ENCODE measurements around the gene C15orf39. TPM values are rescaled to one million over a fixed set of nuclear protein-coding genes. Genes with fewer than 3 reads are reported as not detected.

C15orf39 gene
- total and polyA plus RNA-seq, 9 of the 15 experiments (the other 6 are each of a cell fraction or from before 2014, with no cell fraction given): 0.31 to 29.8 (median 4.4) TPM

DNA sequence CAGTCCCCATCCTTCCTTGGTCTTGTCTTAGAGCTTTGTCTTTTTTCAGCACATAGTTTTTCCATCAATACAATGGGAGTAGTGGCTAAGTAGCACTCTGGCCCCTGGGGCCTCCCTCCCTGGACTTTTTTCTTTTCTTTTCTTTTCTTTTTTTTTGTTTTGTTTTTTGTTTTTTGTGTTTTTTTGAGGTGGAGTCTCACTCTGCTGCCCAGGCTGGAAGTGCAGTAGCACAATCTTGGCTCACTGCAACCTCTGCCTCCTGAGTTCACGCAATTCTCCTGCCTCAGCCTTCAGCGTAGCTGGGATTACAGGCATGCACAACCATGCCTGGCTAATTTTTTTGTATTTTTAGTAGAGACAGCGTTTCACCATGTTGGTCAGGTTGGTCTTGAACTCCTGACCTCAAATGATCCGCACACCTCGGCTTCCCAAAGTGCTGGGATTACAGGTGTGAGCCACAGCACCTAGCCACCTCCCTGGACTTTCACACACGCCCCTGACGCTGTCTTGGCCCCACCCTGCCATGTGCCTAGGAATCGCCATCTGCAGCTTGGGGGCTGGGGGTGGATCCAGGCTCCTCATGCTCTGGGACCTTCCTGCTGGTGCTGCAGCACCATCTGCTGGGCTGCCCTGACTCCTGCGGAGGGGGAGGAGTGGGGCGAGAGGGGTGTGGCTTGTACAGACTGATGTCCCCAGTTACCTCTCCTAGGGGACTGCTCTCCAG, 2.8 kb downstream of the C15orf39 start (continued):
- TF ChIP-seq, protein P1, sequence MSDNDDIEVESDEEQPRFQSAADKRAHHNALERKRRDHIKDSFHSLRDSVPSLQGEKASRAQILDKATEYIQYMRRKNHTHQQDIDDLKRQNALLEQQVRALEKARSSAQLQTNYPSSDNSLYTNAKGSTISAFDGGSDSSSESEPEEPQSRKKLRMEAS (CRISPR knock-in tag; IDR thresholded peaks at IDR 0.05): peak; percentile 100
- TF ChIP-seq GABPB2 (CRISPR knock-in tag; conservative IDR thresholded peaks at IDR 0.05) (no peak), HMGN3 (IDR thresholded peaks at IDR 0.05; ENCODE audit: borderline replicate concordance, extremely low read depth, insufficient read length, low read depth, low read length) (peak; percentile 38), EZH2 (IDR thresholded peaks at IDR 0.05; ENCODE audit: borderline replicate concordance, low read depth, low read length) (no peak), BRF1 (IDR thresholded peaks at IDR 0.05; ENCODE audit: borderline replicate concordance, extremely low read depth, insufficient read length) (no peak), HDGF (IDR thresholded peaks at IDR 0.05) (peak; percentile 92), SMARCE1 (IDR thresholded peaks at IDR 0.05) (no peak), MYC (IDR thresholded peaks at IDR 0.05; ENCODE audit: low read depth, low read length) (peak; percentile 99), MYC (CRISPR knock-in tag; IDR thresholded peaks at IDR 0.05; ENCODE audit: borderline replicate concordance, low read depth) (no peak), HDAC2 (IDR thresholded peaks at IDR 0.05) (peak; percentile 73), RBFOX2 (IDR thresholded peaks at IDR 0.05; ENCODE audit: low read depth, low read length) (peak; percentile 50), SMARCA4 (IDR thresholded peaks at IDR 0.05) (0 out of 2 replicates have a peak, but pooled peaks have one; percentile 39), MXI1 (IDR thresholded peaks at IDR 0.05; ENCODE audit: low read depth, low read length) (peak; percentile 87), ARID2 (IDR thresholded peaks at IDR 0.05) (peak; percentile 92), ZNF830 (CRISPR knock-in tag; IDR thresholded peaks at IDR 0.05) (no peak), SP2 (IDR thresholded peaks at IDR 0.05; ENCODE audit: extremely low read depth, low read depth, low read length, poor library complexity, severe bottlenecking) (no peak), CC2D1A (IDR thresholded peaks at IDR 0.05) (peak; percentile 85; the same call in 1 of the 2 replicates), ZFP36 (IDR thresholded peaks at IDR 0.05; ENCODE audit: low read depth, low read length, partially characterized antibody) (peak; percentile 13), CCNT2 (IDR thresholded peaks at IDR 0.05; ENCODE audit: borderline replicate concordance, extremely low read depth, insufficient read length, low read depth, low read length) (peak; percentile 57), RCOR1 (IDR thresholded peaks at IDR 0.05; ENCODE audit: borderline replicate concordance in 1 of 2, low read depth in 2 of 2, low read length in 2 of 2) (peak in 1 of 2 experiments; percentile 87; a peak in 3 of 4 replicates)
- TF ChIP-seq, protein P2, sequence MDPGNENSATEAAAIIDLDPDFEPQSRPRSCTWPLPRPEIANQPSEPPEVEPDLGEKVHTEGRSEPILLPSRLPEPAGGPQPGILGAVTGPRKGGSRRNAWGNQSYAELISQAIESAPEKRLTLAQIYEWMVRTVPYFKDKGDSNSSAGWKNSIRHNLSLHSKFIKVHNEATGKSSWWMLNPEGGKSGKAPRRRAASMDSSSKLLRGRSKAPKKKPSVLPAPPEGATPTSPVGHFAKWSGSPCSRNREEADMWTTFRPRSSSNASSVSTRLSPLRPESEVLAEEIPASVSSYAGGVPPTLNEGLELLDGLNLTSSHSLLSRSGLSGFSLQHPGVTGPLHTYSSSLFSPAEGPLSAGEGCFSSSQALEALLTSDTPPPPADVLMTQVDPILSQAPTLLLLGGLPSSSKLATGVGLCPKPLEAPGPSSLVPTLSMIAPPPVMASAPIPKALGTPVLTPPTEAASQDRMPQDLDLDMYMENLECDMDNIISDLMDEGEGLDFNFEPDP (CRISPR knock-in tag; IDR thresholded peaks at IDR 0.05): no peak
- TF ChIP-seq, protein P3, sequence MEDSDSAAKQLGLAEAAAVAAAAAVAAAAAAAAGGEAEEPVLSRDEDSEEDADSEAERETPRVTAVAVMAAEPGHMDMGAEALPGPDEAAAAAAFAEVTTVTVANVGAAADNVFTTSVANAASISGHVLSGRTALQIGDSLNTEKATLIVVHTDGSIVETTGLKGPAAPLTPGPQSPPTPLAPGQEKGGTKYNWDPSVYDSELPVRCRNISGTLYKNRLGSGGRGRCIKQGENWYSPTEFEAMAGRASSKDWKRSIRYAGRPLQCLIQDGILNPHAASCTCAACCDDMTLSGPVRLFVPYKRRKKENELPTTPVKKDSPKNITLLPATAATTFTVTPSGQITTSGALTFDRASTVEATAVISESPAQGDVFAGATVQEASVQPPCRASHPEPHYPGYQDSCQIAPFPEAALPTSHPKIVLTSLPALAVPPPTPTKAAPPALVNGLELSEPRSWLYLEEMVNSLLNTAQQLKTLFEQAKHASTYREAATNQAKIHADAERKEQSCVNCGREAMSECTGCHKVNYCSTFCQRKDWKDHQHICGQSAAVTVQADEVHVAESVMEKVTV (CRISPR knock-in tag; IDR thresholded peaks at IDR 0.05): peak; percentile 99
- TF ChIP-seq, protein P4, sequence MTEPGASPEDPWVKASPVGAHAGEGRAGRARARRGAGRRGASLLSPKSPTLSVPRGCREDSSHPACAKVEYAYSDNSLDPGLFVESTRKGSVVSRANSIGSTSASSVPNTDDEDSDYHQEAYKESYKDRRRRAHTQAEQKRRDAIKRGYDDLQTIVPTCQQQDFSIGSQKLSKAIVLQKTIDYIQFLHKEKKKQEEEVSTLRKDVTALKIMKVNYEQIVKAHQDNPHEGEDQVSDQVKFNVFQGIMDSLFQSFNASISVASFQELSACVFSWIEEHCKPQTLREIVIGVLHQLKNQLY (CRISPR knock-in tag; conservative IDR thresholded peaks at IDR 0.05): no peak
- TF ChIP-seq, protein P5, sequence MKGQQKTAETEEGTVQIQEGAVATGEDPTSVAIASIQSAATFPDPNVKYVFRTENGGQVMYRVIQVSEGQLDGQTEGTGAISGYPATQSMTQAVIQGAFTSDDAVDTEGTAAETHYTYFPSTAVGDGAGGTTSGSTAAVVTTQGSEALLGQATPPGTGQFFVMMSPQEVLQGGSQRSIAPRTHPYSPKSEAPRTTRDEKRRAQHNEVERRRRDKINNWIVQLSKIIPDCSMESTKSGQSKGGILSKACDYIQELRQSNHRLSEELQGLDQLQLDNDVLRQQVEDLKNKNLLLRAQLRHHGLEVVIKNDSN (CRISPR knock-in tag; IDR thresholded peaks at IDR 0.05): peak; percentile 71
